HCT116 (cell line): ENCODE data around the gene TMIGD2. TPM values are rescaled to one million over a fixed set of nuclear protein-coding genes. Genes with fewer than 3 reads are reported as not detected.

Experiments
- ATAC-seq: fragments of 200-7000 bp; cut with Tn5 transposase; 2 replicates; pipeline ENCODE4 v1.9.1; 2020; ENCODE audit warnings: mild to moderate bottlenecking, moderate library complexity
- BruUV-seq: library from RNA; stranded (reverse); fragments of 400-500 nt; replicated peaks from 2 replicates; lab custom pipeline; 2021; lab: Mats Ljungman, UMichigan
- CTCF ChIA-PET: fragments of 300-600 bp; sonication (Branson Sonifier 250); formaldehyde crosslinking; loops from one replicate; lab custom pipeline; 2021; ENCODE audit warnings: antibody characterized with exemption; lab: Charles Lee
- POLR2A ChIA-PET: fragments of 300-600, 350-600 bp; sonication (Branson Sonifier 250); formaldehyde crosslinking; loops from one replicate; lab custom pipeline; 2021; ENCODE audit warnings: antibody characterized with exemption; lab: Charles Lee
- RAD21 ChIA-PET, 2 experiments: fragments of 300-600 bp; sonication (Branson Sonifier 250); formaldehyde crosslinking; loops; one replicate each; lab custom pipeline; 2023; ENCODE audit warnings: low total read pairs in 2 of 2; ENCODE audit not compliant: uncharacterized antibody in 2 of 2, unreplicated experiment in 2 of 2, low non-redundant PET in 1 of 2; lab: Charles Lee
- DNase-seq: peaks from one replicate; pipeline ENCODE4 v3.0.0-alpha.2; 2010; ENCODE audit warnings: low read depth, low spot score
- H2AFZ ChIP-seq: fragments of 200-600 bp; shearing (Covaris generic), sonication (generic); 2 replicates; pipeline ENCODE4 v1.6.1; 2017; ENCODE audit warnings: low read depth, mixed run types, mixed read lengths, antibody characterized with exemption, low read length; ENCODE audit not compliant: poor library complexity, severe bottlenecking
- H3K27ac ChIP-seq: 2 replicates; pipeline ENCODE4 v1.5.1; 2012; ENCODE audit warnings: low read depth, low read length
- H3K27me3 ChIP-seq: fragments of 200-600 bp; sonication (generic); 2 replicates; pipeline ENCODE4 v1.6.1; 2016; ENCODE audit warnings: mixed run types, low read length, mixed read lengths; ENCODE audit not compliant: insufficient read depth
- H3K36me3 ChIP-seq, 2 experiments: fragments of 200-500 bp in 1 of 2; fragments of 200-600 bp in 1 of 2; sonication (Bioruptor generic) in 1 of 2; sonication (generic) in 1 of 2; 2 replicates each; pipeline versions ENCODE4 v1.5.1 to v1.6.1; 2014 to 2016; ENCODE audit warnings: low read length in 2 of 2, inconsistent platforms in 1 of 2, mixed read lengths in 1 of 2, mixed run types in 1 of 2; ENCODE audit not compliant: insufficient read depth in 2 of 2, control insufficient read depth in 1 of 2
- H3K4me1 ChIP-seq, 2 experiments: fragments of 200-600 bp in 1 of 2; sonication (generic) in 1 of 2; 2 replicates each; pipeline versions ENCODE4 v1.5.1 to v1.6.1; 2012 to 2017; ENCODE audit warnings: low read length in 2 of 2, inconsistent platforms in 1 of 2, mild to moderate bottlenecking in 1 of 2, mixed read lengths in 1 of 2, mixed run types in 1 of 2, moderate library complexity in 1 of 2; ENCODE audit not compliant: insufficient read depth in 2 of 2, control insufficient read depth in 1 of 2
- H3K4me2 ChIP-seq: fragments of 200-600 bp; sonication (generic); 2 replicates; pipeline ENCODE4 v1.6.1; 2017; ENCODE audit warnings: mixed run types, low read length, mixed read lengths
- H3K4me3 ChIP-seq, 2 experiments: fragments of 200-600 bp in 1 of 2; sonication (generic) in 1 of 2; replicated peaks in 1 of 2; 2 replicates each; pipeline ENCODE4 v1.5.1; 2011 to 2016; ENCODE audit warnings: low read length in 2 of 2, control low read depth in 1 of 2, low read depth in 1 of 2, mild to moderate bottlenecking in 1 of 2, mixed read lengths in 1 of 2, mixed run types in 1 of 2
- H3K79me2 ChIP-seq: fragments of 200-600 bp; sonication (generic); 2 replicates; pipeline ENCODE4 v1.6.1; 2017; ENCODE audit warnings: mild to moderate bottlenecking, mixed run types, low read length, moderate library complexity, mixed read lengths; ENCODE audit not compliant: insufficient read depth
- H3K9ac ChIP-seq: fragments of 200-600 bp; sonication (generic); 2 replicates; pipeline ENCODE4 v1.6.1; 2016; ENCODE audit warnings: low read length, mixed read lengths
- H3K9me2 ChIP-seq: fragments of 200-600 bp; sonication (generic), shearing (Covaris generic); 2 replicates; pipeline ENCODE4 v1.6.1; 2017; ENCODE audit warnings: mixed run types, mild to moderate bottlenecking, moderate library complexity; ENCODE audit not compliant: insufficient read depth
- H3K9me3 ChIP-seq, 2 experiments: fragments of 200-500 bp in 1 of 2; fragments of 200-600 bp in 1 of 2; sonication (Bioruptor generic) in 1 of 2; sonication (generic) in 1 of 2; 2 replicates each; pipeline ENCODE4 v1.6.1; 2014 to 2017; ENCODE audit warnings: low read length in 2 of 2, mixed read lengths in 2 of 2, inconsistent platforms in 1 of 2, low read depth in 1 of 2, mild to moderate bottlenecking in 1 of 2, mixed run types in 1 of 2, moderate library complexity in 1 of 2; ENCODE audit not compliant: control insufficient read depth in 1 of 2, insufficient read depth in 1 of 2
- H4K20me1 ChIP-seq: fragments of 200-600 bp; sonication (generic), shearing (Covaris generic); 2 replicates; pipeline ENCODE4 v1.6.1; 2017; ENCODE audit warnings: mixed run types, mild to moderate bottlenecking, moderate library complexity; ENCODE audit not compliant: insufficient read depth
- CBX3 ChIP-seq: IDR thresholded peaks from 2 replicates; pipeline ENCODE4 v1.6.1; 2012; ENCODE audit warnings: low read depth
- ELF1 ChIP-seq: IDR thresholded peaks from 2 replicates; pipeline ENCODE4 v1.6.1; 2012; ENCODE audit warnings: low read depth, borderline replicate concordance
- EZH2phosphoT487 ChIP-seq: fragments of 200-600 bp; IDR thresholded peaks from 2 replicates; pipeline ENCODE4 v1.6.1; 2018; ENCODE audit warnings: antibody characterized with exemption, borderline replicate concordance
- FOSL1 ChIP-seq: IDR thresholded peaks from 2 replicates; pipeline ENCODE4 v1.6.1; 2012; ENCODE audit warnings: low read depth
- POLR2A ChIP-seq: IDR thresholded peaks from 2 replicates; pipeline ENCODE4 v1.7.0; 2011; ENCODE audit warnings: borderline replicate concordance; ENCODE audit not compliant: insufficient read depth, insufficient read length; ENCODE audit errors: extremely low read depth
- RAD21 ChIP-seq: IDR thresholded peaks from 2 replicates; pipeline ENCODE4 v1.6.1; 2012; ENCODE audit warnings: low read depth, mild to moderate bottlenecking
- SRF ChIP-seq: IDR thresholded peaks from 2 replicates; pipeline ENCODE4 v1.6.1; 2012; ENCODE audit warnings: low read depth
- intact Hi-C: fragments of 100-400 bp; cut with micrococcal nuclease; formaldehyde crosslinking; loops from 2 replicates; pipeline ENCODE4 v1.10.0; 2022
- total RNA-seq: library from RNA; stranded (reverse); gene quantifications from one replicate; pipeline ENCODE4 v1.2.1, GENCODE V29; 2021; ENCODE audit not compliant: unreplicated experiment
- TF ChIP-seq, protein P1 (sequence below), 3 experiments: fragments of 200-600 bp in 1 of 3; sonication (generic) in 1 of 3; IDR thresholded peaks in 2 of 3; conservative IDR thresholded peaks in 1 of 3; 2 replicates each; pipeline ENCODE4 v1.5.1; 2012 to 2017; ENCODE audit warnings: low read depth in 2 of 3, low read length in 2 of 3, antibody characterized with exemption in 1 of 3, borderline replicate concordance in 1 of 3, control low read depth in 1 of 3, mild to moderate bottlenecking in 1 of 3, mixed read lengths in 1 of 3, mixed run types in 1 of 3, moderate library complexity in 1 of 3; ENCODE audit not compliant: insufficient read depth in 1 of 3
- TF ChIP-seq, protein P2 (sequence below): IDR thresholded peaks from 2 replicates; pipeline ENCODE4 v1.6.1; 2012; ENCODE audit warnings: low read depth

TMIGD2 gene
- total RNA-seq, 1 experiment from 2014 or later, result not detected

DNA sequence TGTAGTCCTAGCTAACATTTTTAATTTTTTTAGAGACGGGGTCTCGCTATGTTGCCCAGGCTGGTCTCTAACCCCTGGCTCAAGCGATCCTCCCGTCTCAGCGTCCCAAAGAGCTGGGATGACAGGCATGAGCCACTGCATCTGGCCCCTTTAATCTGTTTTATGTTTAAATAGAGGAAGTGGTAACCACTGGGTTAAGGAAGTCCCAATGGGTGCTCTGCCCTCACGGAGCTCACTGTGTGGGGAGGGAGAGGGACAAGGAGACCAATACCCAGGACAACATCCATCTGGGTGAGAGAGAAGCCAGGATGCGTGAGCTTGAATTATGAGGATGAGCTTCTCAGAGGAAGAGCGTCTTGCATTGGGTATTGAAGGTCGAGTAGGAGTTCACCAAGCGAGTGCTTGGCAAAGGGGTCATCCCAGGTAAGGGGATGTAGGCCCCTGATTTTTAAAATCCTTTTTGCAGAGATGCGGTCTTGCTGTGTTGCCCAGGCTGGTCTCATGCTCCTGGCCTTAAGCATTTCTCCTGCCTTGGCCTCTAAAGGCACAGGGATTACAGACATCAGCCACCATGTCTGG is 41.5 kb downstream of the TMIGD2 start:
- POLR2A ChIA-PET, result no interaction called here

More for the DNA sequence above, 41.5 kb downstream of the TMIGD2 start:
- no peak overlapping the region for H3K9ac ChIP-seq
- no peaks in the 10 kb centered on the region for H3K27me3 ChIP-seq
- DNase-seq (no peak), ATAC-seq (no peak)
- no peaks in the 10 kb centered on the region for H4K20me1 ChIP-seq
- TF ChIP-seq CBX3, result no peak
- no peak for TF ChIP-seq RAD21
- no peak for TF ChIP-seq EZH2phosphoT487
- TF ChIP-seq FOSL1, result no peak
- no peak for TF ChIP-seq POLR2A
- no peak for TF ChIP-seq ELF1
- TF ChIP-seq, protein P1, sequence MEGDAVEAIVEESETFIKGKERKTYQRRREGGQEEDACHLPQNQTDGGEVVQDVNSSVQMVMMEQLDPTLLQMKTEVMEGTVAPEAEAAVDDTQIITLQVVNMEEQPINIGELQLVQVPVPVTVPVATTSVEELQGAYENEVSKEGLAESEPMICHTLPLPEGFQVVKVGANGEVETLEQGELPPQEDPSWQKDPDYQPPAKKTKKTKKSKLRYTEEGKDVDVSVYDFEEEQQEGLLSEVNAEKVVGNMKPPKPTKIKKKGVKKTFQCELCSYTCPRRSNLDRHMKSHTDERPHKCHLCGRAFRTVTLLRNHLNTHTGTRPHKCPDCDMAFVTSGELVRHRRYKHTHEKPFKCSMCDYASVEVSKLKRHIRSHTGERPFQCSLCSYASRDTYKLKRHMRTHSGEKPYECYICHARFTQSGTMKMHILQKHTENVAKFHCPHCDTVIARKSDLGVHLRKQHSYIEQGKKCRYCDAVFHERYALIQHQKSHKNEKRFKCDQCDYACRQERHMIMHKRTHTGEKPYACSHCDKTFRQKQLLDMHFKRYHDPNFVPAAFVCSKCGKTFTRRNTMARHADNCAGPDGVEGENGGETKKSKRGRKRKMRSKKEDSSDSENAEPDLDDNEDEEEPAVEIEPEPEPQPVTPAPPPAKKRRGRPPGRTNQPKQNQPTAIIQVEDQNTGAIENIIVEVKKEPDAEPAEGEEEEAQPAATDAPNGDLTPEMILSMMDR (IDR thresholded peaks at IDR 0.05 in 2 of 3, conservative IDR thresholded peaks at IDR 0.05 in 1 of 3; ENCODE audit: borderline replicate concordance in 1 of 3, insufficient read depth in 1 of 3, low read depth in 2 of 3, low read length in 2 of 3), result no peak
- TF ChIP-seq, protein P2, sequence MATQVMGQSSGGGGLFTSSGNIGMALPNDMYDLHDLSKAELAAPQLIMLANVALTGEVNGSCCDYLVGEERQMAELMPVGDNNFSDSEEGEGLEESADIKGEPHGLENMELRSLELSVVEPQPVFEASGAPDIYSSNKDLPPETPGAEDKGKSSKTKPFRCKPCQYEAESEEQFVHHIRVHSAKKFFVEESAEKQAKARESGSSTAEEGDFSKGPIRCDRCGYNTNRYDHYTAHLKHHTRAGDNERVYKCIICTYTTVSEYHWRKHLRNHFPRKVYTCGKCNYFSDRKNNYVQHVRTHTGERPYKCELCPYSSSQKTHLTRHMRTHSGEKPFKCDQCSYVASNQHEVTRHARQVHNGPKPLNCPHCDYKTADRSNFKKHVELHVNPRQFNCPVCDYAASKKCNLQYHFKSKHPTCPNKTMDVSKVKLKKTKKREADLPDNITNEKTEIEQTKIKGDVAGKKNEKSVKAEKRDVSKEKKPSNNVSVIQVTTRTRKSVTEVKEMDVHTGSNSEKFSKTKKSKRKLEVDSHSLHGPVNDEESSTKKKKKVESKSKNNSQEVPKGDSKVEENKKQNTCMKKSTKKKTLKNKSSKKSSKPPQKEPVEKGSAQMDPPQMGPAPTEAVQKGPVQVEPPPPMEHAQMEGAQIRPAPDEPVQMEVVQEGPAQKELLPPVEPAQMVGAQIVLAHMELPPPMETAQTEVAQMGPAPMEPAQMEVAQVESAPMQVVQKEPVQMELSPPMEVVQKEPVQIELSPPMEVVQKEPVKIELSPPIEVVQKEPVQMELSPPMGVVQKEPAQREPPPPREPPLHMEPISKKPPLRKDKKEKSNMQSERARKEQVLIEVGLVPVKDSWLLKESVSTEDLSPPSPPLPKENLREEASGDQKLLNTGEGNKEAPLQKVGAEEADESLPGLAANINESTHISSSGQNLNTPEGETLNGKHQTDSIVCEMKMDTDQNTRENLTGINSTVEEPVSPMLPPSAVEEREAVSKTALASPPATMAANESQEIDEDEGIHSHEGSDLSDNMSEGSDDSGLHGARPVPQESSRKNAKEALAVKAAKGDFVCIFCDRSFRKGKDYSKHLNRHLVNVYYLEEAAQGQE, result no peak
- TF ChIP-seq SRF, result no peak
- no peaks in the 10 kb centered on the region for H3K9me2 ChIP-seq
- no peaks in the 10 kb centered on the region for H3K4me1 ChIP-seq
- H3K4me3 ChIP-seq, result no peak overlapping the region
- no peaks in the 10 kb centered on the region for H3K79me2 ChIP-seq
- intact Hi-C loops, result loop anchor here (10.0 kb wide), 1 partner anchor 264 kb away; no protein-coding TSS in a partner anchor
- H2AFZ ChIP-seq, result no peak overlapping the region
- peaks cover 13 to 23% of the 10 kb centered on the region in 2 experiments for H3K36me3 ChIP-seq
- no TSS peak for BruUV-seq
- H3K9me3 ChIP-seq, result peaks cover 5 to 6% of the 10 kb centered on the region in 2 experiments; a peak in 2 of 4 replicates
- H3K27ac ChIP-seq, result no peak overlapping the region
- ChIA-PET RAD21 (no interaction called here), CTCF (no interaction called here)
- no peak overlapping the region for H3K4me2 ChIP-seq
